Lower leg skin (tissue), 4 donors: ENCODE results near the gene SEPTIN12. TPM values are rescaled to one million over a fixed set of nuclear protein-coding genes. Genes with fewer than 3 reads are reported as not detected.

ENCODE experiments used
- DNase-seq, 2 donors: peaks; one replicate each; pipeline ENCODE4 v3.0.0-alpha.2; 2019; ENCODE audit warnings: low spot score in 2 of 2
- H3K4me3 ChIP-seq: fragments of 200-600 bp; sonication (generic); 2 replicates; pipeline ENCODE4 v1.5.1; 2017; ENCODE audit warnings: mild to moderate bottlenecking, low read depth; ENCODE audit not compliant: poor library complexity, severe bottlenecking
- CTCF ChIP-seq, 3 donors: fragments of 450-650 bp; IDR thresholded peaks; one replicate each; pipeline ENCODE4 v1.5.1; 2016; ENCODE audit warnings: antibody characterized with exemption in 3 of 3, mild to moderate bottlenecking in 3 of 3, moderate library complexity in 2 of 3
- POLR2A ChIP-seq, 2 donors: fragments of 450-650 bp; IDR thresholded peaks; one replicate each; pipeline ENCODE4 v1.6.1; 2016 to 2017; ENCODE audit warnings: antibody characterized with exemption in 2 of 2, mild to moderate bottlenecking in 1 of 2, moderate library complexity in 1 of 2
- WGBS, 2 donors: methylation state at CpG; one replicate each; pipeline ENCODE4 v1.1.5; 2018; 5-methylcytosine and 5-hydroxymethylcytosine counted together
- intact Hi-C: fragments of 100-400 bp; cut with DNase I; formaldehyde crosslinking; loops from one replicate; pipeline ENCODE4 v1.15.0; 2023; ENCODE audit warnings: low total_unique reads
- total RNA-seq, 4 donors: library from RNA; depleted of rRNA; stranded (reverse); fragments of >200 nt; gene quantifications; one replicate each; pipeline ENCODE4 v1.1.0, GENCODE V29; 2016

Gene SEPTIN12
- total RNA-seq, 4 donors from 2014 or later = not detected

GRCh38 chr16:4792951-4793513 is 4.9 kb upstream of the SEPTIN12 start:
- TF ChIP-seq CTCF (IDR thresholded peaks at IDR 0.05) (no peak), POLR2A (IDR thresholded peaks at IDR 0.05) (no peak)
- 80 to 82% methylated on average over 13 of the region's 13 CpGs for WGBS, 2 donors

GRCh38 chr16:4790871-4791270 is 2.7 kb upstream of the SEPTIN12 start:
- no peak overlapping the region for H3K4me3 ChIP-seq
- intact Hi-C loops = no loop called here
- no peak for DNase-seq
- WGBS, 2 donors = 70 to 71% methylated on average over 10 of the region's 10 CpGs
- no peak for TF ChIP-seq POLR2A (IDR thresholded peaks at IDR 0.05)
- TF ChIP-seq CTCF (IDR thresholded peaks at IDR 0.05) = no peak

More at GRCh38 chr16:4792951-4793513, 4.9 kb upstream of the SEPTIN12 start:
- DNase-seq = no peak
- H3K4me3 ChIP-seq = no peak overlapping the region
- intact Hi-C loops = no loop called here

GRCh38 chr16:4790261-4790660 is 2.1 kb upstream of the SEPTIN12 start:
- WGBS, 2 donors = 83 to 84% methylated on average over 10 of the region's 10 CpGs
- no peak for TF ChIP-seq POLR2A (IDR thresholded peaks at IDR 0.05)
- H3K4me3 ChIP-seq = no peak overlapping the region
- no peak for DNase-seq
- intact Hi-C loops = no loop called here

GRCh38 chr16:4788910-4789309 is 765 bp upstream of the SEPTIN12 start:
- intact Hi-C loops = no loop called here
- TF ChIP-seq POLR2A (IDR thresholded peaks at IDR 0.05) (no peak), CTCF (IDR thresholded peaks at IDR 0.05) (no peak)
- DNase-seq = no peak
- no peak overlapping the region for H3K4me3 ChIP-seq
- WGBS, 2 donors = 92 to 93% methylated on average over 7 of the region's 7 CpGs

GRCh38 chr16:4788489-4788889 is 344 bp upstream of the SEPTIN12 start:
- intact Hi-C loops = no loop called here
- TF ChIP-seq CTCF (IDR thresholded peaks at IDR 0.05) = no peak
- no peak for TF ChIP-seq POLR2A (IDR thresholded peaks at IDR 0.05)
- no peak overlapping the region for H3K4me3 ChIP-seq
- WGBS, 2 donors = 76% methylated on average over 9 of the region's 9 CpGs
- no peak for DNase-seq

GRCh38 chr16:4787068-4787467 is 1.1 kb downstream of the SEPTIN12 start:
- TF ChIP-seq CTCF (IDR thresholded peaks at IDR 0.05) = no peak
- TF ChIP-seq POLR2A (IDR thresholded peaks at IDR 0.05) = no peak
- WGBS, 2 donors = 83 to 86% methylated on average over 8 of the region's 8 CpGs
- intact Hi-C loops = no loop called here

More at GRCh38 chr16:4787068-4787467, 1.1 kb downstream of the SEPTIN12 start:
- no peak overlapping the region for H3K4me3 ChIP-seq
- DNase-seq = no peak
